WTC11 (cell line): ENCODE data around the gene LY6G5C. TPM values are rescaled to one million over a fixed set of nuclear protein-coding genes. Genes with fewer than 3 reads are reported as not detected.

ENCODE experiments used
- ATAC-seq: fragments of 200-7000 bp; cut with Tn5 transposase; 2 replicates; pipeline ENCODE4 v1.10.0; 2021; ENCODE audit warnings: mild to moderate bottlenecking, moderate library complexity
- CTCF ChIA-PET: fragments of 300-600 bp; sonication (Branson Sonifier 250); formaldehyde crosslinking; loops from one replicate; lab custom pipeline; 2021; ENCODE audit warnings: antibody characterized with exemption; lab: Charles Lee
- POLR2A ChIA-PET: fragments of 350-600 bp; sonication (Branson Sonifier 250); formaldehyde crosslinking; loops from one replicate; lab custom pipeline; 2021; ENCODE audit warnings: antibody characterized with exemption; lab: Charles Lee
- DNase-seq: peaks from one replicate; pipeline ENCODE4 v3.0.0; 2021; ENCODE audit warnings: low spot score
- H3K27ac Mint-ChIP-seq: 2 replicates; pipeline ENCODE4 v1.8.0; 2021; ENCODE audit warnings: mixed read lengths
- H3K27me3 Mint-ChIP-seq: 2 replicates; pipeline ENCODE4 v1.8.0; 2021; ENCODE audit warnings: low read depth, mild to moderate bottlenecking, moderate library complexity, mixed read lengths
- H3K36me3 Mint-ChIP-seq: 2 replicates; pipeline ENCODE4 v1.8.0; 2021; ENCODE audit warnings: mixed read lengths
- H3K4me1 Mint-ChIP-seq: 2 replicates; pipeline ENCODE4 v1.8.0; 2022; ENCODE audit warnings: mixed read lengths
- H3K4me3 Mint-ChIP-seq: 2 replicates; pipeline ENCODE4 v1.8.0; 2021; ENCODE audit warnings: mild to moderate bottlenecking, moderate library complexity, mixed read lengths
- H3K9me3 Mint-ChIP-seq: 2 replicates; pipeline ENCODE4 v1.8.0; 2021; ENCODE audit warnings: mixed read lengths
- AFF4 ChIP-seq: sonication (generic); formaldehyde crosslinking; IDR thresholded peaks from 2 replicates; pipeline ENCODE4 v1.8.1; 2023; ENCODE audit warnings: mild to moderate bottlenecking, missing genetic modification reagents, borderline replicate concordance
- ATF1 ChIP-seq: sonication (generic); formaldehyde crosslinking; IDR thresholded peaks from 2 replicates; pipeline ENCODE4 v1.8.1; 2023; ENCODE audit warnings: mild to moderate bottlenecking, moderate library complexity, missing genetic modification reagents
- CBFB ChIP-seq: sonication (generic); formaldehyde crosslinking; IDR thresholded peaks from 2 replicates; pipeline ENCODE4 v1.8.1; 2022; ENCODE audit warnings: mild to moderate bottlenecking, low read depth, missing genetic modification reagents
- E2F1 ChIP-seq: sonication (generic); formaldehyde crosslinking; IDR thresholded peaks from 2 replicates; pipeline ENCODE4 v1.8.0; 2022; ENCODE audit warnings: mild to moderate bottlenecking, missing genetic modification reagents
- ESRRA ChIP-seq: sonication (generic); formaldehyde crosslinking; IDR thresholded peaks from 2 replicates; pipeline ENCODE4 v1.8.1; 2022; ENCODE audit warnings: mild to moderate bottlenecking, missing genetic modification reagents, borderline replicate concordance
- FOXJ3 ChIP-seq: sonication (generic); formaldehyde crosslinking; IDR thresholded peaks from 2 replicates; pipeline ENCODE4 v1.9.0; 2021; ENCODE audit warnings: missing genetic modification reagents, mild to moderate bottlenecking, borderline replicate concordance
- FOXP4 ChIP-seq: sonication (generic); formaldehyde crosslinking; IDR thresholded peaks from 2 replicates; pipeline ENCODE4 v1.8.0; 2022; ENCODE audit warnings: mild to moderate bottlenecking, missing genetic modification reagents
- HMGA2 ChIP-seq: fragments of 250-450 bp; sonication (Bioruptor Pico); IDR thresholded peaks from 2 replicates; pipeline ENCODE4 v1.4.0; 2021; ENCODE audit warnings: mild to moderate bottlenecking, moderate library complexity
- IRF1 ChIP-seq: sonication (generic); formaldehyde crosslinking; IDR thresholded peaks from 2 replicates; pipeline ENCODE4 v1.8.0; 2023; ENCODE audit warnings: missing genetic modification reagents
- IRF2 ChIP-seq: sonication (generic); formaldehyde crosslinking; IDR thresholded peaks from 2 replicates; pipeline ENCODE4 v1.8.0; 2022; ENCODE audit warnings: low read depth, missing genetic modification reagents, borderline replicate concordance
- OVOL2 ChIP-seq: fragments of 250-450 bp; sonication (Bioruptor Pico); IDR thresholded peaks from 2 replicates; pipeline ENCODE4 v1.9.0; 2021; ENCODE audit warnings: mild to moderate bottlenecking, borderline replicate concordance
- RORB ChIP-seq: fragments of 250-450 bp; sonication (Bioruptor Pico); IDR thresholded peaks from 2 replicates; pipeline ENCODE4 v1.9.0; 2021; ENCODE audit warnings: mild to moderate bottlenecking
- SMAD3 ChIP-seq: sonication (generic); formaldehyde crosslinking; IDR thresholded peaks from 2 replicates; pipeline ENCODE4 v1.8.0; 2022; ENCODE audit warnings: missing genetic modification reagents, mild to moderate bottlenecking, borderline replicate concordance
- TEAD4 ChIP-seq: sonication (generic); formaldehyde crosslinking; IDR thresholded peaks from 2 replicates; pipeline ENCODE4 v1.8.0; 2022; ENCODE audit warnings: mild to moderate bottlenecking, missing genetic modification reagents
- ZNF219 ChIP-seq: sonication (generic); formaldehyde crosslinking; IDR thresholded peaks from 2 replicates; pipeline ENCODE4 v1.8.0; 2023; ENCODE audit warnings: missing genetic modification reagents, mild to moderate bottlenecking, borderline replicate concordance
- ZNF263 ChIP-seq: sonication (generic); formaldehyde crosslinking; IDR thresholded peaks from 2 replicates; pipeline ENCODE4 v1.8.1; 2022; ENCODE audit warnings: low read depth, mild to moderate bottlenecking, moderate library complexity, missing genetic modification reagents
- ZNF396 ChIP-seq: fragments of 250-450 bp; sonication (Bioruptor Pico); IDR thresholded peaks from 2 replicates; pipeline ENCODE4 v1.8.0; 2021; ENCODE audit warnings: mild to moderate bottlenecking, moderate library complexity, borderline replicate concordance
- ZNF423 ChIP-seq: fragments of 250-450 bp; sonication (Bioruptor Pico); IDR thresholded peaks from 2 replicates; pipeline ENCODE4 v2.1.2; 2022; ENCODE audit warnings: mild to moderate bottlenecking, moderate library complexity
- ZNF512 ChIP-seq: sonication (generic); formaldehyde crosslinking; IDR thresholded peaks from 2 replicates; pipeline ENCODE4 v1.8.1; 2022; ENCODE audit warnings: missing genetic modification reagents, borderline replicate concordance
- total RNA-seq: library from RNA; stranded (reverse); gene quantifications from 3 replicates; pipeline ENCODE4 v1.2.3, GENCODE V29; 2021

The LY6G5C gene
- total RNA-seq, 1 experiment from 2014 or later = 1.0 TPM

DNA sequence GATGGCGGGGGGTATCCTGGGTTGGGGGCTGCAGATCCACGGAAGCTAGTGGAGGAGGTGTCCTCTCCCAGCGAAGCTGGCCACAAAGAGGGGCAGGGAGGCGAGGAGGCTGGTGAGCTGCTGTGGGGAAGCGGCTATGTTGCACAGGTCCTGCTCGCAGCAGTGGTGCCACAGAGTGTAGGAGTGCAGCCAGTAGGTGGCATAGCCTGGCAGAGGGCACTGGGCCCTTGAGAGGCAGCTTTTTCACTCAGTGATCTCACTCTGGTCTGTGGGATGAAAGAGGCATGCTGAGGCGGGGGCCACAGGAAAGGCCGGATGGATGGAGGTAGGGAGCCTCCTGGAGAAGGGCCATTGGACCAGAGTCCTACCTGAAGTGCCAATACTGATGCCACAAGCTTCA is 31.4 kb upstream of the LY6G5C start (continued):
- no peak for TF ChIP-seq CBFB (CRISPR knock-in tag)
- no peak for TF ChIP-seq SMAD3
- TF ChIP-seq IRF1 (CRISPR knock-in tag) = no peak

DNA sequence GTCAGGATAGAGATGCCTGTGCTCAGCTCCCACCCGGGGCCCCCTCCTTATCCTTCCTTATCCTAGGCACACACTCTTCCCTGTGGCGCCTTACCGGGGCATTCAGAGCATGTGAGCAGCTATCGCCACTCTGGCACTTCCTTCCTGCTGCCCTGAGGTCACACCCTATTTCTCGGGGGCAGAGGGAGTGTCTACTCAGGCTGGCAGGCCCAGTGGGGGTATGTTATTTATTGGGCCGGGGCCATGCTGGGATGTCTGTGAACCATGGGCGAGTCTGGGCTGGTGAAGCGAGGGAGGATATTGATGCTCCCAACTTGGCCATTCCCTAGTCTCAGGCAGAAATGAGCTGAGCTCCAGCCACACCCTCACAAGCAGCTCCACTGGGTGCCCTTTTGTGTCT is 30.4 kb upstream of the LY6G5C start:
- Mint-ChIP-seq H3K27ac (no peak overlapping the region), H3K9me3 (no peaks in the 10 kb centered on the region), H3K36me3 (no peaks in the 10 kb centered on the region), H3K4me3 (no peak overlapping the region), H3K4me1 (peaks cover 27% of the 10 kb centered on the region), H3K27me3 (peaks cover 7% of the 10 kb centered on the region; the same call in 1 of the 2 replicates)
- ChIA-PET POLR2A (no interaction called here), CTCF (interaction anchor here (0.8 to 1.1 kb wide), 3 partner anchors 18 to 62 kb away, joined by 3 to 4 read pairs (median 3); no protein-coding TSS in a partner anchor)
- ATAC-seq (no peak), DNase-seq (no peak)
- TF ChIP-seq AFF4 (no peak), E2F1 (no peak), FOXP4 (no peak), HMGA2 (CRISPR knock-in tag) (no peak), TEAD4 (CRISPR knock-in tag) (no peak), ZNF423 (CRISPR knock-in tag) (no peak), ZNF512 (CRISPR knock-in tag) (no peak), ATF1 (CRISPR knock-in tag) (no peak), ZNF219 (CRISPR knock-in tag) (no peak), ESRRA (CRISPR knock-in tag) (no peak)
- TF ChIP-seq, all 79 proteins: peak for 0

GRCh38 chr6:31710523-31711219 is 29.8 kb upstream of the LY6G5C start:
- CTCF ChIA-PET = interaction anchor here (0.8 to 1.1 kb wide), 3 partner anchors 19 to 62 kb away, joined by 3 to 4 read pairs (median 3); no protein-coding TSS in a partner anchor
- DNase-seq (no peak), ATAC-seq (no peak)
- Mint-ChIP-seq H3K4me1 (peaks cover 27% of the 10 kb centered on the region), H3K9me3 (no peaks in the 10 kb centered on the region), H3K27ac (no peak overlapping the region), H3K4me3 (no peak overlapping the region), H3K27me3 (peaks cover 7% of the 10 kb centered on the region; the same call in 1 of the 2 replicates), H3K36me3 (no peaks in the 10 kb centered on the region)
- POLR2A ChIA-PET = no interaction called here
- no peak for TF ChIP-seq FOXJ3
- no peak for TF ChIP-seq RORB
- TF ChIP-seq ZNF512 (CRISPR knock-in tag) = no peak
- TF ChIP-seq IRF1 (CRISPR knock-in tag) = no peak
- TF ChIP-seq OVOL2 = no peak
- no peak for TF ChIP-seq ZNF219 (CRISPR knock-in tag)
- no peak for TF ChIP-seq ZNF263 (CRISPR knock-in tag)
- TF ChIP-seq IRF2 = no peak
- no peak for TF ChIP-seq ZNF396 (CRISPR knock-in tag)
